Liver (tissue), 9 donors: ENCODE data around the gene MAPRE3. TPM values are rescaled to one million over a fixed set of nuclear protein-coding genes. Genes with fewer than 3 reads are reported as not detected.

ENCODE experiments used
- DNase-seq: peaks from one replicate; pipeline ENCODE4 v3.0.0-alpha.2; 2017; ENCODE audit warnings: low spot score
- H3K27ac ChIP-seq, 2 donors: one replicate each; pipeline ENCODE4 v1.7.0; 2013; ENCODE audit warnings: inconsistent platforms in 2 of 2, low read length in 2 of 2, control low read depth in 1 of 2, low read depth in 1 of 2, mild to moderate bottlenecking in 1 of 2
- H3K27me3 ChIP-seq, 4 donors: one replicate each; pipeline versions ENCODE4 v1.6.1 to v1.7.0; 2013; ENCODE audit warnings: low read length in 3 of 4, inconsistent platforms in 1 of 4, mild to moderate bottlenecking in 1 of 4, moderate library complexity in 1 of 4; ENCODE audit not compliant: control insufficient read depth in 4 of 4, insufficient read depth in 4 of 4
- H3K36me3 ChIP-seq, 4 donors: one replicate each; pipeline versions ENCODE4 v1.6.1 to v1.7.0; 2013; ENCODE audit warnings: low read length in 3 of 4, mild to moderate bottlenecking in 3 of 4, low read depth in 1 of 4, moderate library complexity in 1 of 4; ENCODE audit not compliant: control insufficient read depth in 4 of 4, insufficient read depth in 3 of 4
- H3K4me1 ChIP-seq, 4 donors: one replicate each; pipeline versions ENCODE4 v1.6.1 to v1.7.0; 2013; ENCODE audit warnings: low read length in 3 of 4, mild to moderate bottlenecking in 3 of 4, moderate library complexity in 1 of 4; ENCODE audit not compliant: control insufficient read depth in 4 of 4, insufficient read depth in 4 of 4
- H3K4me3 ChIP-seq, 3 donors: one replicate each; pipeline versions ENCODE4 v1.6.1 to v1.7.0; 2013; ENCODE audit warnings: low read length in 3 of 3, control low read depth in 1 of 3, low read depth in 1 of 3, mild to moderate bottlenecking in 1 of 3
- H3K9ac ChIP-seq, 2 donors: one replicate each; pipeline ENCODE4 v1.7.0; 2013; ENCODE audit warnings: low read length in 2 of 2, mild to moderate bottlenecking in 2 of 2, moderate library complexity in 2 of 2, control low read depth in 1 of 2, low read depth in 1 of 2
- H3K9me3 ChIP-seq, 4 donors: one replicate each; pipeline versions ENCODE4 v1.6.1 to v1.7.0; 2013; ENCODE audit warnings: low read length in 3 of 4; ENCODE audit not compliant: control insufficient read depth in 4 of 4
- CTCF ChIP-seq: fragments of 150-350 bp; IDR thresholded peaks from 2 replicates; pipeline ENCODE4 v1.5.1; 2017; ENCODE audit warnings: improper control_type of control experiment, low read depth, low read length; ENCODE audit not compliant: missing input control
- EGR1 ChIP-seq, 2 donors: IDR thresholded peaks; 2 replicates each; pipeline ENCODE4 v1.6.1; 2016 to 2018; ENCODE audit warnings: antibody characterized with exemption in 2 of 2, low read depth in 2 of 2
- FOXA1 ChIP-seq: IDR thresholded peaks from 2 replicates; pipeline ENCODE4 v1.6.1; 2016; ENCODE audit warnings: antibody characterized with exemption
- FOXA2 ChIP-seq: IDR thresholded peaks from 2 replicates; pipeline ENCODE4 v1.6.1; 2016; ENCODE audit warnings: antibody characterized with exemption
- GABPA ChIP-seq, 2 donors: IDR thresholded peaks in 1 of 2; conservative IDR thresholded peaks in 1 of 2; 2 replicates each; pipeline ENCODE4 v1.6.1; 2016; ENCODE audit warnings: antibody characterized with exemption in 2 of 2, mild to moderate bottlenecking in 1 of 2, moderate library complexity in 1 of 2
- HNF4A ChIP-seq, 2 donors: conservative IDR thresholded peaks; 2 replicates each; pipeline ENCODE4 v1.6.1; 2016; ENCODE audit warnings: antibody characterized with exemption in 2 of 2, mild to moderate bottlenecking in 2 of 2
- HNF4G ChIP-seq: IDR thresholded peaks from 2 replicates; pipeline ENCODE4 v1.6.1; 2016; ENCODE audit warnings: antibody characterized with exemption
- JUND ChIP-seq, 2 donors: IDR thresholded peaks; 2 replicates each; pipeline ENCODE4 v1.6.1; 2016; ENCODE audit warnings: antibody characterized with exemption in 2 of 2
- NR2F2 ChIP-seq: IDR thresholded peaks from 2 replicates; pipeline ENCODE4 v1.6.1; 2016; ENCODE audit warnings: antibody characterized with exemption
- RAD21 ChIP-seq, 2 donors: IDR thresholded peaks; 2 replicates each; pipeline ENCODE4 v1.6.1; 2016; ENCODE audit warnings: antibody characterized with exemption in 2 of 2, mild to moderate bottlenecking in 2 of 2
- REST ChIP-seq: IDR thresholded peaks from 2 replicates; pipeline ENCODE4 v1.6.1; 2016; ENCODE audit warnings: antibody characterized with exemption, mild to moderate bottlenecking
- RXRA ChIP-seq, 2 donors: IDR thresholded peaks; 2 replicates each; pipeline ENCODE4 v1.6.1; 2017 to 2018; ENCODE audit warnings: antibody characterized with exemption in 2 of 2, mild to moderate bottlenecking in 1 of 2
- SP1 ChIP-seq: IDR thresholded peaks from 2 replicates; pipeline ENCODE4 v1.6.1; 2018; ENCODE audit warnings: antibody characterized with exemption, mild to moderate bottlenecking
- TAF1 ChIP-seq: conservative IDR thresholded peaks from 2 replicates; pipeline ENCODE4 v1.6.1; 2016; ENCODE audit warnings: antibody characterized with exemption, mild to moderate bottlenecking
- YY1 ChIP-seq: IDR thresholded peaks from 2 replicates; pipeline ENCODE4 v1.6.1; 2016; ENCODE audit warnings: antibody characterized with exemption, mild to moderate bottlenecking
- WGBS: extraction: QIAGEN DNeasy Blood & Tissue Kit; methylation state at CpG from one replicate; pipeline ENCODE4 v1.1.7; 2013; 5-methylcytosine and 5-hydroxymethylcytosine counted together
- polyA plus RNA-seq, 2 donors: library from polyadenylated mRNA; stranded (reverse) in 1 of 2; unstranded in 1 of 2; fragments of 200-250 nt in 1 of 2; fragments of >200 nt in 1 of 2; fragmentation: Nextera tagmentation in 1 of 2; extraction: Ambion mirVana in 1 of 2; gene quantifications; one replicate each; pipeline versions ENCODE4 v1.2.1 to v1.2.3, GENCODE V29; 2013 to 2015
- total RNA-seq, 2 donors: library from RNA; depleted of rRNA; stranded (reverse); fragments of >200 nt; gene quantifications; one replicate each; pipeline ENCODE4 v1.2.3, GENCODE V29; 2014
- TF ChIP-seq, protein P1 (sequence below): IDR thresholded peaks from 2 replicates; pipeline ENCODE4 v1.6.1; 2016; ENCODE audit warnings: antibody characterized with exemption
- TF ChIP-seq, protein P2 (sequence below): IDR thresholded peaks from 2 replicates; pipeline ENCODE4 v1.6.1; 2016; ENCODE audit warnings: antibody characterized with exemption
- TF ChIP-seq, protein P3 (sequence below): IDR thresholded peaks from 2 replicates; pipeline ENCODE4 v1.6.1; 2016; ENCODE audit warnings: antibody characterized with exemption
- donor health status: healthy.
- donor health status: healthy.
- donor health status: healthy.
- donor health status: healthy.
- donor health status: healthy.

Gene MAPRE3
- total and polyA plus RNA-seq, 4 donors: 1.0 to 15.8 (median 9.8) TPM

DNA sequence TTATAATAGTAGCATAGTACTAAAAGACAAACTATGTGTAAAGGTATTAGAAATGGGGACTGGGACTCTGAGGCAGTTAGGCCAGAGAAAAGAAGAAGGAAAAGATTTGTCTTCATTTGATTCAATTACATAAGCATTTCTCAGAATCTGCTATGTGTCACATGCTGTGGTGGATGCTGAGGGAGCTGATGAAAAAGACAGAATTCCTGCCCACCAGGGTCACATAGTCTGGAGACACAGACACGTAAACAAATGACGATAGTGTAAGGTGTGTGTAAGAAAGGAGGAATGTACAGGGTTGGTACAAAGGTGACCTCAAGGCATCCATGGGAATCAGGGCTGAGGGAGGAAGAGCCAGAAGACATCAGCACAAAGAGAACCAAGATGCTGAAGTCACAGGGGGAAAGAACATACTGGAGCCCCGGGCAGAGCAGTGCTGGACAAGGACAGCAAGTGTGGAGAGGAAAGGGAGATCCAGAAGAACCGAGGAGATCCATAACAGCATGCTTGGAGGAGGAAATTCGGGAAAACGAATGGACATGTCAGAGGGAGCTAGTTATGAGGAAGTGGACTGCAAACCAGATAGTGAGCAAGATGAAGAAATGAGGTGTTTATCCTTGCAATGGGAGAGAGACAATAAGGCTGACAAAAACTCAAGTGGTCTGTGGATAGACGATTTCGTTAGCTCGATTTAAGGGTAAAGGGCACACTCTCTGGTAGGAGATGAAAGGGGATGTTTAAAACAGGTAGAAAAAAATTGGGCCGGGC is 1.2 kb upstream of the MAPRE3 start:
- DNase-seq: no peak
- Histone ChIP-seq H3K9ac (no peak overlapping the region), H3K9me3 (no peaks in the 10 kb centered on the region)

More for the DNA sequence above, 1.2 kb upstream of the MAPRE3 start:
- TF ChIP-seq CTCF: no peak
- no peak for TF ChIP-seq JUND (IDR thresholded peaks at IDR 0.05)
- TF ChIP-seq HNF4G: no peak
- no peak for TF ChIP-seq EGR1 (IDR thresholded peaks at IDR 0.05; ENCODE audit: low read depth in 2 of 2)
- TF ChIP-seq SP1: no peak
- no peak for TF ChIP-seq TAF1
- TF ChIP-seq HNF4A (conservative IDR thresholded peaks at IDR 0.05): no peak
- no peak for TF ChIP-seq RXRA (IDR thresholded peaks at IDR 0.05)
- no peak for TF ChIP-seq FOXA1
- no peak for TF ChIP-seq REST
- TF ChIP-seq GABPA (IDR thresholded peaks at IDR 0.05 in 1 of 2, conservative IDR thresholded peaks at IDR 0.05 in 1 of 2): no peak
- TF ChIP-seq, protein P1, sequence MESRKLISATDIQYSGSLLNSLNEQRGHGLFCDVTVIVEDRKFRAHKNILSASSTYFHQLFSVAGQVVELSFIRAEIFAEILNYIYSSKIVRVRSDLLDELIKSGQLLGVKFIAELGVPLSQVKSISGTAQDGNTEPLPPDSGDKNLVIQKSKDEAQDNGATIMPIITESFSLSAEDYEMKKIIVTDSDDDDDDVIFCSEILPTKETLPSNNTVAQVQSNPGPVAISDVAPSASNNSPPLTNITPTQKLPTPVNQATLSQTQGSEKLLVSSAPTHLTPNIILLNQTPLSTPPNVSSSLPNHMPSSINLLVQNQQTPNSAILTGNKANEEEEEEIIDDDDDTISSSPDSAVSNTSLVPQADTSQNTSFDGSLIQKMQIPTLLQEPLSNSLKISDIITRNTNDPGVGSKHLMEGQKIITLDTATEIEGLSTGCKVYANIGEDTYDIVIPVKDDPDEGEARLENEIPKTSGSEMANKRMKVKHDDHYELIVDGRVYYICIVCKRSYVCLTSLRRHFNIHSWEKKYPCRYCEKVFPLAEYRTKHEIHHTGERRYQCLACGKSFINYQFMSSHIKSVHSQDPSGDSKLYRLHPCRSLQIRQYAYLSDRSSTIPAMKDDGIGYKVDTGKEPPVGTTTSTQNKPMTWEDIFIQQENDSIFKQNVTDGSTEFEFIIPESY: no peak
- TF ChIP-seq FOXA2: no peak
- TF ChIP-seq, protein P2, sequence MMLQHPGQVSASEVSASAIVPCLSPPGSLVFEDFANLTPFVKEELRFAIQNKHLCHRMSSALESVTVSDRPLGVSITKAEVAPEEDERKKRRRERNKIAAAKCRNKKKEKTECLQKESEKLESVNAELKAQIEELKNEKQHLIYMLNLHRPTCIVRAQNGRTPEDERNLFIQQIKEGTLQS: no peak
- TF ChIP-seq, protein P3, sequence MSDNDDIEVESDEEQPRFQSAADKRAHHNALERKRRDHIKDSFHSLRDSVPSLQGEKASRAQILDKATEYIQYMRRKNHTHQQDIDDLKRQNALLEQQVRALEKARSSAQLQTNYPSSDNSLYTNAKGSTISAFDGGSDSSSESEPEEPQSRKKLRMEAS: no peak
- no peak for TF ChIP-seq YY1
- no peak for TF ChIP-seq RAD21 (IDR thresholded peaks at IDR 0.05)
- TF ChIP-seq NR2F2: no peak
- peaks cover 6 to 24% (median 19%) of the 10 kb centered on the region in 4 donors for H3K4me1 ChIP-seq
- H3K27me3 ChIP-seq: no peaks in the 10 kb centered on the region
- H3K27ac ChIP-seq: no peak overlapping the region
- WGBS: 69% methylated on average over 10 of the region's 10 CpGs
- H3K36me3 ChIP-seq: no peaks in the 10 kb centered on the region
- H3K4me3 ChIP-seq: no peak overlapping the region
